Astrocyte of the spinal cord (primary cell): ENCODE measurements around the gene ISM2.
A peak's percentile ranks its signal among the peaks of the same experiment; 100 is the strongest.

Experiments used
- DNase-seq: peaks from one replicate; pipeline ENCODE4 v3.0.0; 2011; ENCODE audit warnings: low read depth, low spot score
- H3K4me3 ChIP-seq: 2 replicates; pipeline ENCODE4 v1.5.1; 2011; ENCODE audit warnings: low read depth, mild to moderate bottlenecking, low read length, moderate library complexity
- in situ Hi-C: cut with HindIII; loops from 2 replicates; pipeline ENCODE4 v1.10.0; 2017; ENCODE audit warnings: low sequenced_read_pairs
- TF ChIP-seq, protein P1 (sequence below): IDR thresholded peaks from 2 replicates; pipeline ENCODE4 v1.5.1; 2012; ENCODE audit warnings: low read depth, mild to moderate bottlenecking, low read length, inconsistent platforms

The ISM2 gene

DNA sequence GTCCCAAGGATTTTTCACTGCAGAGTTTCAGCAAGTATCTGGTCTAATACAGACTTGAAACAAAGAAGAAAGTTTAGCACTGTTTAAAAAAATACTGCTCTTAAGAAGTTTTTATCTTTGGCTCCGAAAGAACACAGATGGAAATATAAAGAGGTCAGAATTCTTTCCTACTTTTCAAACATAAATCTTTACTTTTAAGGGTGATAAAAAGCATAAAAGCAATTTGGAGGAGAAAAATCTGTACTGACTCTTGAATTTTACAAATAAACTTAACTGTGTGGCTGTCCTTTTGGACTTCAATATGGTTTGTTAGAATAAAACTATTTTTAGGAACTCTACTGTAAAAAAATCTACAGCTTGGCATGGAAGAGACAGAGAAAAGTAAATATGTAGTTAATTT lies 27.6 kb upstream of the ISM2 start:
- no peak for DNase-seq
- TF ChIP-seq, protein P1, sequence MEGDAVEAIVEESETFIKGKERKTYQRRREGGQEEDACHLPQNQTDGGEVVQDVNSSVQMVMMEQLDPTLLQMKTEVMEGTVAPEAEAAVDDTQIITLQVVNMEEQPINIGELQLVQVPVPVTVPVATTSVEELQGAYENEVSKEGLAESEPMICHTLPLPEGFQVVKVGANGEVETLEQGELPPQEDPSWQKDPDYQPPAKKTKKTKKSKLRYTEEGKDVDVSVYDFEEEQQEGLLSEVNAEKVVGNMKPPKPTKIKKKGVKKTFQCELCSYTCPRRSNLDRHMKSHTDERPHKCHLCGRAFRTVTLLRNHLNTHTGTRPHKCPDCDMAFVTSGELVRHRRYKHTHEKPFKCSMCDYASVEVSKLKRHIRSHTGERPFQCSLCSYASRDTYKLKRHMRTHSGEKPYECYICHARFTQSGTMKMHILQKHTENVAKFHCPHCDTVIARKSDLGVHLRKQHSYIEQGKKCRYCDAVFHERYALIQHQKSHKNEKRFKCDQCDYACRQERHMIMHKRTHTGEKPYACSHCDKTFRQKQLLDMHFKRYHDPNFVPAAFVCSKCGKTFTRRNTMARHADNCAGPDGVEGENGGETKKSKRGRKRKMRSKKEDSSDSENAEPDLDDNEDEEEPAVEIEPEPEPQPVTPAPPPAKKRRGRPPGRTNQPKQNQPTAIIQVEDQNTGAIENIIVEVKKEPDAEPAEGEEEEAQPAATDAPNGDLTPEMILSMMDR, result no peak
- H3K4me3 ChIP-seq, result no peak overlapping the region
- in situ Hi-C loops, result no loop called here

DNA sequence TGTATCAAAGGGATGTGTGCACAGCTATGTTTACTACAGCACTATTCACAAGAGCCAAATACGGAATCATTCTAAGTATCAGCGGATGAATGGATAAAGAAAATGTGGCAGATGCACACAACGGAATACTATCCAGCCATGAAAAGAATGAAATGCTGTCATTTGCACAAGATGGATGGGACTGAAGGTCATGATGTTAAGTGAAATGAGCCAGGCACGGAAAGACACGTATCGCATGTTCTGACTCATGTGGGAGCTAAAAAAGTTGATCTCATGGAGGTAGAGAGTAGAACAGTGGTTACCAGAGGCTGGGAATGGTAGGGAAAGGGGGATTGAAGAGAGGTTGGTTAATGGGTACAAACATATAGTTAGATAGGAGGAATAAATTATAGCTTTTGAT lies 25.9 kb upstream of the ISM2 start:
- in situ Hi-C loops, result no loop called here
- no peak for DNase-seq
- TF ChIP-seq, protein P1, result no peak
- H3K4me3 ChIP-seq, result no peak overlapping the region

DNA sequence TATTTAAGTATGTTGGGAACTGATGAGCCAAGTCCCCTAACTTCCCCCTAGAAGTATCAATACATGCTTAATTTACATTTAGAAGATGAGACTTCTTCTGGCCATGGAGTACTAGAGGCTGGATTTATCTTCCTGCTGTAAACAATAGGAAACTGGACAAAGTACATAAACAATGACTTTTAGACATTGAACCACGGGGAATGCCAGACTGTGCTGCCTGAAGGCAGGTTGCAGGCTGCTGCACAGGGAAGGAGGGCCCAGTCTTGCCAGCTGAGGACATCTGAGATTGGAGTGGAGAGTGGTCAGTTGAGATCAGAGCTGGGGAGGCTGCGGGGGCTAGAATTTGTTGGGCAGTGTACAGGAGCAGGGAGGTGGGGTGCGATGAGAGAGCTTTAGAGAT lies 24.5 kb upstream of the ISM2 start:
- no peak for DNase-seq
- in situ Hi-C loops, result no loop called here
- TF ChIP-seq, protein P1, result no peak
- no peak overlapping the region for H3K4me3 ChIP-seq

GRCh38 chr14:77520555-77520954 lies 21.9 kb upstream of the ISM2 start:
- H3K4me3 ChIP-seq, result no peak overlapping the region
- in situ Hi-C loops, result no loop called here
- TF ChIP-seq, protein P1, result no peak
- DNase-seq, result no peak

DNA sequence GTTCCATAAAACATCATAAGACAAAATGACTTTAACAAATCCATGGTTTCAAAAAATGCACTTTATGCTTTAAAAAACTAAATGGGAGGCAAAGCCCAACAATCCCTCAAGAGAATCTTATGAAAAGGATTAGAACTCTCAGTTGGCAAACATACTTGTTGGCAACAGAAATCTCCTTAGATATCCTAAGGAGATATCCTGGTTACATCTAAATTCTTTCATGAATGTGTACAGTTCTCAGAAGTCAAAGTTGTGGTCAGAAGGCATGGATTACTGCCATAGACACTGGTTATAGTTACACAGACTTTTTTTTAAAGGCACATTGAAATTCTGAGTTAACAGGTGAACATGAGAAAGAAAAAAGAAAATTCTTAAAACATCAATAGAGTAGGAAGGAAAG lies 17.5 kb upstream of the ISM2 start:
- TF ChIP-seq, protein P1, result no peak
- no peak overlapping the region for H3K4me3 ChIP-seq
- DNase-seq, result peak; percentile 20
- in situ Hi-C loops, result no loop called here

DNA sequence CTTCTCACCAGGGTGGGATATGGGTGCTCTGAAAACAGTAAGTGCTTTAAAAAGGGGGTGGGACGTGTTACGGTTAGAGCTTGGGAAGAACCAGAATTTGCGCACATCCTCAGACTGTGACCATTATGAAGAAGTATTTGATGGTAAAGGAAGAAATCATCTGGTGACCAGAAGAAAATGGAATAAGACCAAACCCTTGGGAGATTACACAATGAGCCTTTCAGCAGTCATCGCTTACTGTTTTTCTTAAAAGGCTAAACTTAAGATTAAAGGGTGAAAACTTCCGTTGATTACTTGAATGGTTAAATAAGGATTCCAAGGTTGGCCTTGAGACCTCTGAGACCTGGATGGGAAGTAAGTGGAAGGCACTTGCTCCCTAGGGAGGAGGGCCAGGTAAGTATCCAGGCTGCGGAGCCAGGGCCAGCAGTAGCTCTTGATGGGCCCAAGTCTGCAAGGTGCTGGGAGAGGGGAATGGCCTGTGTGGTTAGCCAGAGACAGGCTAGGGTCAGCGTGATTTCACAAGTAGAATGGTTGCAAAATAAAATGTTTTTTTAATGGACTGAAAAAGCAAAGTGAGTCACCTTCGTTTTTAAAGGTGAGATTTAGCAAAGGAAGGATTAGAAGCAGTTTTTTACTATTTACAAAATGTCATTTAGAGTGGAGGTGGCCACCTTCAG lies 13.0 kb upstream of the ISM2 start:
- in situ Hi-C loops, result no loop called here
- TF ChIP-seq, protein P1, result no peak
- no peak for DNase-seq
- no peak overlapping the region for H3K4me3 ChIP-seq
